ENCODE data around the gene ADAP1. TPM values are rescaled to one million over a fixed set of nuclear protein-coding genes. Genes with fewer than 3 reads are reported as not detected.
"Not testable (repeated sequence)": the region's sequence is repeated elsewhere in the genome, so short reads cannot be mapped to it uniquely, and the experiment has no call there.

Gene ADAP1
- total RNA-seq, 2 donors from 2014 or later: 2.3 to 23.7 TPM

DNA sequence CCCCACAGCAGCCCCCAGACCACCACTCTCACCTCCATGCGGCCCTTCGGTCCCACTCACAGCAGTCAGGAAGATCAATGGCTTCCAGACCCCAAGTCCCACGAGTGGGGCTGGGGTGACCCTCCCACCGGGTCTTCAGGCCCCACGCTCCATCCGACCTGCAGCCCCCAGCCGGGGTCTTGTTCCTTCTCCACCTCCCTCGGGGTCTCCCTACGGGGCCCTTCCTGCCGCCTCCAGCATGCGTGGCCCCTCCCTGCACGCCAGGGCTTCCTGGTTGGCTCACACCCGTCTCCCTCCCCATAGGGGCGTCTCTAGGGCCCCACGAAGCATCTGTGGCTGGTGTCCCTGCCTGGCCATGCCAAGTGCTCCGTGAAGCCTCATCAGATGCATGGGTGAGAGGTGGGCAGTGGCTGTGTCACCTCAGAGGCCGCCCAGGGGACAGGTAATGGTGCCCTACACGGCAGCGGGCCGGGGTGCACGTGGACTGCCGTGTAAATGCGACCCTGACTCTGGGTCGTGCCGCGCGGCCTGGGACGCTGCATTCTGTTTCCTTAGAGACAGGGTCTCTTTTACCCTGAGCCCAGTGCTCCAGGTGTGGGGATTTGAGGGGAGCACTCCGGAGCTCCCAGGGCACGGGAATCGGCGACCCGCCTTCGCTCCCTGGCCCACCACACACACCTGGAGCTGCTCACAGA lies 19.9 kb downstream of the ADAP1 start:
- Mint-ChIP-seq H3K4me1 (peaks cover 12% of the 10 kb centered on the region), H3K36me3 (ENCODE audit: low read depth) (peaks cover 14% of the 10 kb centered on the region), H3K27me3 (no peaks in the 10 kb centered on the region)

DNA sequence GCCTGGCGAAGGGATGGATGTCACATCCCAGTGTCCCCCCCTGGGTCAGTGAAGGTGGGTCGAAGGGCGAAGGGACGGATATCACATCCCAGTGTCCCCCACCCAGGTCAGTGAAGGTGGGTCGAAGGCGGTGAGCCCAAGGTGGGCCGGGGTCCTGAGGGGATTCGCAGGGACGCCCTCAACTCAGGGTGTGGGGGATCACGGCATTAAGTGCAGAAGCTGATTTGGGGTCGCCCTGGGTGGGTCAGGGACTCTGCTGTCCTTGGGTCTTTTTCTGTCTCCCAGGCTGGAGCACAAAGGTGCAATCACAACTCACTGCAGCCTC lies 21.9 kb downstream of the ADAP1 start:
- Mint-ChIP-seq H3K4me3 (no peak overlapping the region), H3K9me3 (no peaks in the 10 kb centered on the region), H3K27ac (no peak overlapping the region), H3K27me3 (no peaks in the 10 kb centered on the region), H3K4me1 (peaks cover 17% of the 10 kb centered on the region), H3K36me3 (ENCODE audit: low read depth) (peaks cover 20% of the 10 kb centered on the region)
- no peak for ATAC-seq (replicated peaks)

More for the DNA sequence above, 19.9 kb downstream of the ADAP1 start:
- Mint-ChIP-seq H3K9me3 (no peaks in the 10 kb centered on the region), H3K27ac (no peak overlapping the region), H3K4me3 (no peak overlapping the region)
- no peak for ATAC-seq (replicated peaks)

DNA sequence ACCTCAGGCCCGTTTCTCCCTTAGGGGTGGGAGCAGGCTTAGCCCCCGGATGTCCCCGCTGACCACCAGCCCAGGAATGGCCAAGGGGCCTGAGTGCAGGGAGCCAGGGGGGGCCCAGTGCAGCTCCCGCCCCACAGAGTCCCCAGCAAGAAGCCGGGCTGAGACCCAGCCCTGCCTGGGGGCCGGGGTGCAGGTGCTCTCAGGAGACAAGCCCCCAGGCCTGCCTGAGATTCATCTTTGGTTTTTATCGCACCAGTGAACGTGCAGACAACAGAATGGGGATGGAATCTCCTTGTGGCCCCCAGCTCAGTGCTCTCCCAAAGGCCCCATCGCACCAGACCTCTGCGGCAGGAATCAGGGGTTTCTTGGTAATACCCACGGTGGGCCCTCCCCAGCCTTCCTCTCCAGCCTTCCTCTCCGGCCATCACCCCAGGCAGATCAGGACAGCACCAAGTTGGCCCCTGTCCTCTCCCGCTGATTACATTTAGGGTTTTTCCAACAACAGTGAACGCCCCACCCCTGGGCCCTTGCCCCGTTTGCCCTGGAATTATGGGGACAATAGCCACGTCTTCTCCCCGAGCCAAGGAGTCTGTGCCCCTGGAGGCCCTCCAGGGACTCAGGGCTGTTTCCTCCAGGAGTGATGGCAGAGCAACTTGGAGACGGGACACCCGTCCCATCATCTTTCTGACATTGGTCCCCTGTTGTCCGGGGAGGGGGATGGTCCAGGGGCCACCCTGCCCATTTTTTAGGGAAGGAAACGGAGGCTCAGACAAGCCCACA lies 22.4 kb downstream of the ADAP1 start:
- no peaks in the 10 kb centered on the region for H3K27me3 Mint-ChIP-seq
- H3K4me3 Mint-ChIP-seq: no peak overlapping the region
- H3K9me3 Mint-ChIP-seq: no peaks in the 10 kb centered on the region
- no peak overlapping the region for H3K27ac Mint-ChIP-seq
- peaks cover 17% of the 10 kb centered on the region for H3K4me1 Mint-ChIP-seq
- no peak for ATAC-seq (replicated peaks)
- H3K36me3 Mint-ChIP-seq (ENCODE audit: low read depth): peaks cover 20% of the 10 kb centered on the region

DNA sequence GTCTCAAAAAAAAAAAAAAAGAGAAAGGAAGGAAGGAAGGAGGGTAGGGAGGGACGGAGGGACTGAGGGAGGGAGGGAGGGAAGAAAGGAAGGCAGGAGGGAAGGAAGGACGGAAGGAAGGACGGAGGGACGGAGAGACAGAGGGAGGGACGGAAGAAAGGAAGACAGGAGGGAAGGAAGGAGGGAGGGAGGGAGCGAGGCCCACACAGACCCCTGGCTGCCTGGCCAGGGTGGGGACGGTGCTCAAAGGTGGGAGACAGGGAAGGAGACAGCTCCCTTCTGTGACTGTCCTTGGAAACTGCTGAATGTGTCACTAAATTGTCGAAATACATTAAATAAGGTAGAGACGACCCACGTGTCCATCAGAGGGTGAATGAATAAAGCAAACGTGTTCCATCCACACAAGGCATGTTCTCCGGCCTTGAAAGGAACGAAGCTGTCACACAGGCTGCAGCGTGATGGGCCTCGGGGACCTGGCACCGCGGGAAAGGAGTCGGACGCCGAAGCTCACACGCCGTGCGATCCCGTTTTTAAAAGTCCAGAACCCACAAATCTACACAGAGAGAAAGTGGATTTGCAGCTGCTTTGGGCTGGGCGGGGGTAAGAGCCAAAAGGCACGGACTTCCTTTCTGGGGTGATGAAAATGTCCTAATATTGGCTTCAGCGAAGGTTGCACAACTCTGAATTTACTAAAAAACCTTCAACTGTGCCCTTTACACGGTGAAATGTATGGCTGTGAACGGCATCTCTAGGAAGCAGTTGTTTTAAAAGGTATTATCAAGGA lies 23.3 kb downstream of the ADAP1 start:
- H3K27ac Mint-ChIP-seq: no peak overlapping the region
- peaks cover 15% of the 10 kb centered on the region for H3K36me3 Mint-ChIP-seq (ENCODE audit: low read depth)
- no peaks in the 10 kb centered on the region for H3K9me3 Mint-ChIP-seq
- no peaks in the 10 kb centered on the region for H3K27me3 Mint-ChIP-seq
- H3K4me3 Mint-ChIP-seq: no peak overlapping the region
- H3K4me1 Mint-ChIP-seq: peaks cover 11% of the 10 kb centered on the region
- no peak for ATAC-seq (replicated peaks)

DNA sequence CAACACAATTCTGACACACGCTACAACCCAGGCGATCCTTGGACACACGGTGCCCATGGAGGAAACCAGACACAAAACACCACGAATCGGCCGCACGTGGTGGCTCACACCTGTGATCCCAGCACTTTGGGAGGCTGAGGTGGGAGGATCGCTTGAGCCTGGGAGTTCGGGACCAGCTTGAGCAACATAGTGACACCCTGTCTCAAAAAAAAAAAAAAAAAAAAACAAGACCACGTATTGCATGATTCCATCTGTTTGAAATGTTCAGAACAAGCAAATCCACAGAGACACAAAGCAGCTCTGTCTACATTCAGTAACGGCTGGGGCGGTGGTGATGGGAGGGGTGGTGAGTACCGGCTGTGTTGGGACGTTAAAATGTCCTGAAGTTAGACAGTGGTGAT lies 25.2 kb downstream of the ADAP1 start:
- peaks cover 16% of the 10 kb centered on the region for H3K4me1 Mint-ChIP-seq
- H3K27ac Mint-ChIP-seq: peak overlapping the region; percentile 86
- peak overlapping the region; percentile 48 for H3K4me3 Mint-ChIP-seq
- H3K27me3 Mint-ChIP-seq: no peaks in the 10 kb centered on the region
- no peak for ATAC-seq (replicated peaks)
- H3K9me3 Mint-ChIP-seq: no peaks in the 10 kb centered on the region
- H3K36me3 Mint-ChIP-seq (ENCODE audit: low read depth): peaks cover 12% of the 10 kb centered on the region

DNA sequence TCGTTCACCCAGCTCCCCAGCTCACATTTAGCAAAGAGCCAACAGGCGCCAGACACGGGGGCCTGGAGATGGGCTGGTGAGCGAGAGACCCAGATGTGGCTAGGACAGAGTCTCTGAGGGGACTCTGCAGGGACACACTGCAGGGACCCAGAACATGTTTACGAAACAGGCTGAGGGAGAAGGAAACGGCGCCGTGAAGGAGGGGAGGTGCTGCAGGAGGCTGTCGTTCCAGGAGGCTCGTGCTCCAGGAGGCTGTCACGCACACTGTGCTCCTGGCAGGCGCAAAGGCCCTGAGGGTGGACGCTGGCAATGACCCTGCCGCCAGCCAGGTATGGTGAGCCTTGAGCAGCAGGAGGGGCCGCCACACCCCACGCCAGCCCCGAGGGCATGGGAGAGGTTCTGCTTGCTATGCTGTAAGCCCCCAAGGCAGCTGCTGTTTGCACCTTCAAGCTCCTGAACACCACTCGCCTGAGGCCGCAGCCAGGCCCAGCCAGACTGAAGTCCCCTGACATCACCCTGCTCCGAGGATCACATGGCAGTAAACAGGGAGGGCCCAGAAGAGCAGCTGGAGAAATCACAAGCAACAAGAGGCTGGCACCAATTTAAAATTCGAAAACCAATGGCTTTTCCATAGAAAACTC lies 27.3 kb downstream of the ADAP1 start:
- Mint-ChIP-seq H3K27ac (no peak overlapping the region), H3K4me1 (peaks cover 17% of the 10 kb centered on the region), H3K4me3 (no peak overlapping the region), H3K27me3 (no peaks in the 10 kb centered on the region), H3K9me3 (no peaks in the 10 kb centered on the region), H3K36me3 (ENCODE audit: low read depth) (peaks cover 18% of the 10 kb centered on the region)
- no peak for ATAC-seq (replicated peaks)

DNA sequence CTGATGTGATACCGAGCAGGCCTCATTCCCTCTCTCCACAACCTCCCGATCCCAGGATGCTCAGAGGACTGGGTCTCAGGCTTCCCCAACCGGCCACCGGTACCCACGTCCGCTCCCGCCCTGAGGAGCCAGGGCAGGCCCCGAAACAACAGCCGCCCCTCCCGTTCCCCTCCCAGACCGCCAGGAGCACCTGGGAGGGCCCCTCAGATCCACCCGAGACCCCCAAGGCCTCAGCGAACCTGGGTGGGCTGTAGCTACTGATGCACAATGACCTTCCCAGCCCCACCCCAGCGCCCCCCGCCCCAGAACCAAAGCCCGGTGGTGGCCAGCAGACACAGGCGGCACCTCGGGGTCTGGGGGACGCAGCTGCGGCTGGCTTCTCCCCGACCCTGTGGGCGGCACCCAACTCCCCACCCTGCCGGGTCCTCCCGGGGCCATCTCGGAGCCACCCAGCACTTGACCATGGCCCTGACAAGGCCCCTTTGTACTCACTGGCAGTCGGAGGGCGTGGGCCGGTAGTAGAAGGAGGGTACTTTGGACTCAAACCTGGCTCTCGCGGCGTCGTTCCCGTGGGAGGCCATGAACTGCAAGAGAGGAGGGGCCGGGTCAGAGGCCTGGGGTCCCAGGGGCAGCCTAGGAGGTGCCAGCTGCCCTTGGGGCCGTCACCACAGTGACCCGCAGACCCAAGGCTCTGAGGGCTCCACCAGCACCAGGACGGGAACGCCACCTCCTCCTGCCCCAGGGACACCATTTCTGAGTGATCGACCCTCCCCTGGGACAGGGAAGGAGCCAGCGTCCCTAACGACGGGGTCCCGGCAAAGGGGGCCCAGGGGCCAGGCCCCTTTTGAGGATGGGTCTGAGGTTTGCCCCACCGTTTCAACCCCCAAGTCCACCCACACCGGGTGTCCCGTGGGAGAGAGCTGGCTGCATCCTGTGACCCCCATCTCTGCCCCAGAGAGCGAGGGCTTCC lies 28.1 kb downstream of the ADAP1 start:
- no peak overlapping the region for H3K4me3 Mint-ChIP-seq
- H3K9me3 Mint-ChIP-seq: no peaks in the 10 kb centered on the region
- H3K27me3 Mint-ChIP-seq: no peaks in the 10 kb centered on the region
- H3K4me1 Mint-ChIP-seq: peaks cover 17% of the 10 kb centered on the region
- H3K36me3 Mint-ChIP-seq (ENCODE audit: low read depth): peaks cover 18% of the 10 kb centered on the region
- no peak for ATAC-seq (replicated peaks)
- no peak overlapping the region for H3K27ac Mint-ChIP-seq

DNA sequence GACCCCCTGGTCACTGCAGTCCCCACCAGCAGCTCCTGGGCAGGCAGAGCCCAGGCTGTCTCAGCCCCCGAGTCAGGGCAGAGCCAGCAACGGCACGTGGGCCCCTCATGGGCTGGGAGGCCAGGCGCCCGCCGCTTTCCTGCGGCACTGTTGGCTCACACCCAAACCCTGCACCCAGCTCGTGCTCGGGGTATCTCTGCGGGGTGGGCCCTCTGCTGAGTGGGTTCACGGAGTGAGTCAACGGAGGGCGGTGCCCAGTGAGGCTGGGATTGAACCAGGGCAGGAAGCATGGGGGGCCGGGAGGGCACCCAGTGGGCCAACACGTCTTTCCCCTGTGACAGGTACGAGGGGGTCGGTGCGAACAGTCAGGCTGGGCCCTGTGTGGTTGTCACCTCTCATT lies 28.9 kb downstream of the ADAP1 start:
- Mint-ChIP-seq H3K4me1 (peaks cover 17% of the 10 kb centered on the region), H3K4me3 (no peak overlapping the region), H3K9me3 (no peaks in the 10 kb centered on the region), H3K36me3 (ENCODE audit: low read depth) (peaks cover 18% of the 10 kb centered on the region), H3K27ac (no peak overlapping the region), H3K27me3 (no peaks in the 10 kb centered on the region)
- no peak for ATAC-seq (replicated peaks)

DNA sequence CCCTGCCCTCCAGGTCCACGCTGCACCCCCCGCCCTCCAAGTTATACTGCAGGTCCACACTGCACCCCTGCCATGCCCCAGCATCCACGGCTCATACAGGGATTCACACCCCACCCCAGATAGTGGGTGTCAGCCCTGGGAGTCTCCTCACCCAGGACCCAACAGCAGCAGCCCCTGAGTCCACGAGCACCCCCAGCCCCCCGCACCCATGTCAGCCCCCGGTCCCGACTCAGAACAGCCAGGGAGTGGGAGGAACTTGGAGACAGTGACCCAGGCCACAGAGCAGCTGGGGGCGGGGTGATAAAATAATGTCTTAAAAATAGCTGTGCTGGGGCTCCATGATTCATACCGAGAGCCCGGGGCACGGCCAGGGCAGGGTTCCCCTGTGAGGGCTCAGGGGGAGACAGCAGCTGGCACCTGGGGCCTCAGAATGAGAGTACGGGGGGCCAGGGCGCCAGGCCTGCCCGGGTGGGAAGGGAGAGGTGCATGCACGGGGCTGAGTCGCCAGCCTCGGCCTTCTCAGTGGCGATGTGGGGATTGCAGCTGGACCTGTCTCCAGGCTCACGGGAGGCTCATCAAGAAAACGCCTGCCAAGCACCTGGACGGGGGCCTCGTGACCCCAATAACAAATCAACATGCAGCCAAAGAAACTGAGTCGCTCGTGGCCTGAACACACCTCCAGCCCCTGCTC lies 29.8 kb downstream of the ADAP1 start:
- peak overlapping the region; percentile 78 for H3K27ac Mint-ChIP-seq
- ATAC-seq (replicated peaks): peak; percentile 63
- H3K4me1 Mint-ChIP-seq: peaks cover 11% of the 10 kb centered on the region
- no peaks in the 10 kb centered on the region for H3K27me3 Mint-ChIP-seq
- peaks cover 11% of the 10 kb centered on the region for H3K36me3 Mint-ChIP-seq (ENCODE audit: low read depth)
- H3K4me3 Mint-ChIP-seq: peak overlapping the region; percentile 76
- no peaks in the 10 kb centered on the region for H3K9me3 Mint-ChIP-seq

DNA sequence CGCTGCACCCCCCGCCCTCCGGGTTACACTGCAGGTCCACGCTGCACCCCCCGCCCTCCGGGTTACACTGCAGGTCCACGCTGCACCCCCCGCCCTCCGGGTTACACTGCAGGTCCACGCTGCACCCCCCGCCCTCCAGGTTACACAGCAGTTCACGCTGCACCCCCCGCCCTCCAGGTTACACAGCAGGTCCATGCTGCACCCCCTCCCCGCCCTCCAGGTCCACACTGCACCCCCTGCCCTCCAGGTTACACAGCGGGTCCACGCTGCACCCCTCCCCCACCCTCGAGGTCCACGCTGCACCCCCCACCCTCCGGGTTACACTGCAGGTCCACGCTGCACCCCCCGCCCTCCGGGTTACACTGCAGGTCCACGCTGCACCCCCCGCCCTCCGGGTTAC lies 30.4 kb downstream of the ADAP1 start:
- Mint-ChIP-seq H3K36me3 (ENCODE audit: low read depth) (peaks cover 11% of the 10 kb centered on the region), H3K27ac (peak overlapping the region; percentile 78), H3K4me1 (peaks cover 11% of the 10 kb centered on the region), H3K4me3 (peak overlapping the region; percentile 76)
- H3K9me3 Mint-ChIP-seq; ATAC-seq (replicated peaks); H3K27me3 Mint-ChIP-seq: not testable (repeated sequence)

DNA sequence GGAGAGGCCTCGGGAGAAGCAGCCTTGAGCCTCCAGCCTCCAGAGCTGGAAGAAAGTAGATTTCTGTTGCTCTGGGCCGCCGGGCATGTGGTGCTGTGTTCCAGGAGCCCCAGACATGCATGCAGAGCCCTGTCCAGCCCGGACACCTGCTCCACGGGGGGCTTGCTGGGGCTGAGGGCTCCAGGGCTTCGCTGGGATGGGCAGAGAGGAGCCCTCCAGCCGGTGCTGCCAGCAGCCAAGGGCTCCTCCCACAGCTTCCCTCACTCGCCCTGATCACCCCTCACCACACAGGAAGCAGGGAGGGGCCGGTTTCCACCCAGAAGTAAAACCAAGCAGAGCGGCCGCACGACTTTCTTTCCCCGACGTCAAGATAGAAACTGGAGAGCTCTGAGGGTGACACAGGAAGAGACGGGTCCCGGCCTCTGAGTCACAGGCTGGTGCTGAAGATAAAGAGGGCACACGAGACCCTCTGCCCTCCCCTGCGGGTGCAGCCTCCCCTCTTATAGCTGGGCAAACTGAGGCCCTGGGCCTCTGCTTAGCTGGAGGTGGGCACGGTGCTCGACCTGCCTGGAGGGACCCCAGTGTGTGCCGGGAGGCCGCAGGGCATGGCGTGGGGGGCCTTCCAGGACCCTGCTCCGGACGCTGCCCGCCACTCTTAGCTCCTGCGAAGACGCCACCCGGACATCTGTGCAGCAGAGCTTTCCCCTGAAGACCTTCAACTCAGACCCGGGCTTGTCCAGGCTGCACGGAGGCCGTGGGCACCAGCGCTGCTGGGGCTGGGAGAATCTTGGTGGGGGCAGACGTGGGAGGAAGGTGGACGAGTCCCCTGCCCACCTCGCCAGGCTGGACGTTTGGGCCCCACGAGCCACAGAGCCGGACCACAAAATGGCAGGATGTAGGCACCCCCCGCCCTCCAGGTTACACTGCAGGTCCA lies 31.1 kb downstream of the ADAP1 start:
- ATAC-seq (replicated peaks): peak; percentile 90
- Mint-ChIP-seq H3K27me3 (no peaks in the 10 kb centered on the region), H3K4me1 (peaks cover 11% of the 10 kb centered on the region), H3K27ac (peak overlapping the region; percentile 91), H3K9me3 (no peaks in the 10 kb centered on the region), H3K36me3 (ENCODE audit: low read depth) (peaks cover 6% of the 10 kb centered on the region), H3K4me3 (peak overlapping the region; percentile 83)

DNA sequence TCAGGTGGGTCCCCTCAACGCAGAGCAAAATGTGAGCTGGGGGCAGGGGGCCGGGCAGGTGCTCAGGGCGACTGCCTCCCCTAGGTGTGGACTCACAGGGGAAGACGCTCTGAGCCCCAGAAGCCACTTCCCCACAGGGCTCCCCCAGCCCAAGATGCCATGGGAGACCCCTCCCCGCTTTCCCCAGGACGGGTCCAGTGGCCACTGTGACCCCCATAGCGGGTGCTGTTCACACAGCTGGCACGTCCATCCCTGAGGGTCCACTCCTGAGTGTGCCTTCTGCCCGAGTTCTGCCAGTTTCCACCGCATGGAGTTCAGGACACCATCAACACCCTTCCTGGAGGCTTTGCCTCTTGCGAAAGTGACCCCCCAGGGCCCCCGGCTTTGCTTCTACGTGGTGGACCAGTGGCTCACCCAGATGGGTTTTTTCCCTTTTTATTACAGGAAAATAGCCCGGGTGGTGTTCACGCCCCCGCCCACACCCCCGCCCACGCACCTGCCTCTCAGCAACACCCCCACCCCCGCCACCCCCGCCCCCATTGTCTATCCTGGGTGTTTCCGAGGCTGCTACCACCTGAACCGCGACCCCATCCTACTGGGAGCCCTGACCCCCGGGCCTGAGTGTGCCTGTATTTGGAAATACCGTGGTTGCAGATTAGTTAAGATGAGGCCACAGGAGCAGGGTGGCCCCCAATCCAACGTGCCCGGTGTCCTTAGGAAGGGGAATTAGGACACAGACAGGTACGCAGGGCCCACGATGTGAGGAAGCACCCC lies 32.0 kb downstream of the ADAP1 start:
- H3K4me1 Mint-ChIP-seq: peaks cover 11% of the 10 kb centered on the region
- peak overlapping the region; percentile 91 for H3K27ac Mint-ChIP-seq
- H3K27me3 Mint-ChIP-seq: no peaks in the 10 kb centered on the region
- peak overlapping the region; percentile 83 for H3K4me3 Mint-ChIP-seq
- H3K36me3 Mint-ChIP-seq (ENCODE audit: low read depth): peaks cover 5% of the 10 kb centered on the region
- H3K9me3 Mint-ChIP-seq: no peaks in the 10 kb centered on the region
- ATAC-seq (replicated peaks): peak; percentile 18

Measured in activated T-helper 17 cell treated with anti-CD3 and anti-CD28 coated beads, Interleukin-2, amount 50 U/mL, for 72 hours (primary cell).